ENCODE measurements around the gene TSNAXIP1.

- TF ChIP-seq ZNF184 (tag by site-specific recombination; IDR thresholded peaks at IDR 0.05) (no peak), ELK4 (IDR thresholded peaks at IDR 0.05; ENCODE audit: borderline replicate concordance, low read depth, low read length) (no peak), ZBTB49 (tag by site-specific recombination; IDR thresholded peaks at IDR 0.05; ENCODE audit: low read depth) (no peak), ZNF580 (tag by site-specific recombination; IDR thresholded peaks at IDR 0.05) (no peak), ZNF274 (IDR thresholded peaks at IDR 0.05; ENCODE audit: low read length) (no peak), ZNF274 (tag by site-specific recombination; IDR thresholded peaks at IDR 0.05; ENCODE audit: borderline replicate concordance) (no peak), HOXA7 (CRISPR knock-in tag; IDR thresholded peaks at IDR 0.05; ENCODE audit: borderline replicate concordance) (no peak)
- TF ChIP-seq, protein P1, sequence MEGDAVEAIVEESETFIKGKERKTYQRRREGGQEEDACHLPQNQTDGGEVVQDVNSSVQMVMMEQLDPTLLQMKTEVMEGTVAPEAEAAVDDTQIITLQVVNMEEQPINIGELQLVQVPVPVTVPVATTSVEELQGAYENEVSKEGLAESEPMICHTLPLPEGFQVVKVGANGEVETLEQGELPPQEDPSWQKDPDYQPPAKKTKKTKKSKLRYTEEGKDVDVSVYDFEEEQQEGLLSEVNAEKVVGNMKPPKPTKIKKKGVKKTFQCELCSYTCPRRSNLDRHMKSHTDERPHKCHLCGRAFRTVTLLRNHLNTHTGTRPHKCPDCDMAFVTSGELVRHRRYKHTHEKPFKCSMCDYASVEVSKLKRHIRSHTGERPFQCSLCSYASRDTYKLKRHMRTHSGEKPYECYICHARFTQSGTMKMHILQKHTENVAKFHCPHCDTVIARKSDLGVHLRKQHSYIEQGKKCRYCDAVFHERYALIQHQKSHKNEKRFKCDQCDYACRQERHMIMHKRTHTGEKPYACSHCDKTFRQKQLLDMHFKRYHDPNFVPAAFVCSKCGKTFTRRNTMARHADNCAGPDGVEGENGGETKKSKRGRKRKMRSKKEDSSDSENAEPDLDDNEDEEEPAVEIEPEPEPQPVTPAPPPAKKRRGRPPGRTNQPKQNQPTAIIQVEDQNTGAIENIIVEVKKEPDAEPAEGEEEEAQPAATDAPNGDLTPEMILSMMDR (tag by site-specific recombination; IDR thresholded peaks at IDR 0.05): no peak
Observed at GRCh38 chr16:67871256-67871655, 64.6 kb downstream of the TSNAXIP1 start.

All from HEK293 (cell line).